ENCODE data around the gene GALC.

GALC gene

GRCh38 chr14:88005978-88006851 is 13.2 kb upstream of the GALC start:
- peak; percentile 27 to 44 for DNase-seq (ENCODE audit: low read depth in 2 of 2)

GRCh38 chr14:88005050-88005481 is 12.1 kb upstream of the GALC start, which contains the start of gene GPR65:
TSS of gene GPR65 (plus strand) at chr14:88005135. CDS start at chr14:88010848, 5,713 bp downstream.
- no peak for DNase-seq (ENCODE audit: low read depth in 2 of 2)

GRCh38 chr14:88004506-88005036 is 11.6 kb upstream of the GALC start:
- no peak for DNase-seq (ENCODE audit: low read depth in 2 of 2)

DNA sequence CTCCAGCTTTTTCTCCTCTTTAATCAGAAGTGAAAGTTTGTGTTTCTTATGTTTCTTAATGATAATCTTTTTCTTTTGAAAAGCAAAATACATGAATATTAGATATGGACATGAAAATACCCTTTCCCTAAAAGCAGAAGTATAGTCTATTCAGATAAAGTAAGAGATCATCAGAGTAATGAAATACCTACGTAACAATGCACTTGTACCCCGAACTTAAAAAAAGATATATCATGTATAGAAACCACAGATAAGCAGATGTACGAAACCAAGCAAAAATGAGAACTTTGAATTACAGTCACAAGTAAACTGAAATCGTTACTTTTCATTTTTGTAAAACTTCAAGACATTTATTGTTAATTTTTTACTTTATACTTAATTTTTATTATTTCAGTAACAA is 10.4 kb upstream of the GALC start:
- DNase-seq (ENCODE audit: low read depth in 2 of 2) = no peak

GRCh38 chr14:88002421-88003075 is 9.6 kb upstream of the GALC start:
- no peak for DNase-seq (ENCODE audit: low read depth in 2 of 2)

- DNase-seq (ENCODE audit: low read depth in 2 of 2) = no peak
Measured at GRCh38 chr14:87999277-87999676, 6.3 kb upstream of the GALC start.

DNA sequence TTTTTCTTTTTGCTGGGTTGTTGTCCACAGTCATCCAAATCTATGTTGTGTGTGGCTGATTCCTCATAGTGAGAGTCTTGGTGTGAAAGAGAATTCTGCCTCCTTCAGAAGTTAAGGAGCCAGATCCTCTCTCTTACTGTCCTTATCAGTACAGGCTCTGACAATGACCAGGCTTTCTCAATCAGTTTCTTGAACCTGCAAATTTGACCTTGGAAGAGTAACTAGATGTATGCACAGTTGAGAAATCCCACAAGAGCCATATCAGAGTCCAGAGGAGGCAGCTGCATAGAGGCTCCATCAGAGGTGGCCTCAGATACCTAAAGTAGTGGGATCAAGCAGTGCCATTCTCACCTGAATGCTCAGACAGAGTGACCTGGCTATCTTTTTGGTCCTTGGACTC is 5.5 kb upstream of the GALC start:
- no peak for DNase-seq (ENCODE audit: low read depth in 2 of 2)

GRCh38 chr14:87996291-87996592 is 3.3 kb upstream of the GALC start:
- no peak for DNase-seq (ENCODE audit: low read depth in 2 of 2)

GRCh38 chr14:87995500-87996290 is 2.7 kb upstream of the GALC start:
- DNase-seq (ENCODE audit: low read depth in 2 of 2) = no peak

- DNase-seq (ENCODE audit: low read depth in 2 of 2) = no peak
Measured at GRCh38 chr14:87994974-87995373, 2.0 kb upstream of the GALC start.

- DNase-seq (ENCODE audit: low read depth in 2 of 2) = no peak
Measured at GRCh38 chr14:87992346-87992717, 650 bp downstream of the GALC start.

DNA sequence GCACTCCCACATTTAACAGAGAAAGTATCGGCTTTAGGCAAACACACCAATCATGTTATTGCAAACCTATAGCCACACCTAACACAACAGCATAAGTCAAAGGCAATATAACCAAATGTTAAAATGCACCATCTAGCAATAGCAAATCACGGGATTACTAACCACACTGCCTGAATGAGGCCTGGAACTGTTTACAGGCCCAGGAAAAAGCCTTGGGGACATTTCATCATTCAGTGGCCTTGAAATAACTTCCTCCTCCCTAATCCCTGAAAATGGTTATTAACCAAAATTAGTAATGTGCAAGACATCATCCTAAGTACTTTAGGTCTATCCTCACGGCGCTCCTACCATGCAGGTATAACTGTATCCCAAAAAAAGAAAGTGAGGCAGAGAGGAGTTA is 2.3 kb downstream of the GALC start:
- DNase-seq (ENCODE audit: low read depth in 2 of 2) = no peak

GRCh38 chr14:87989956-87990299 is 3.1 kb downstream of the GALC start:
- no peak for DNase-seq (ENCODE audit: low read depth in 2 of 2)

DNA sequence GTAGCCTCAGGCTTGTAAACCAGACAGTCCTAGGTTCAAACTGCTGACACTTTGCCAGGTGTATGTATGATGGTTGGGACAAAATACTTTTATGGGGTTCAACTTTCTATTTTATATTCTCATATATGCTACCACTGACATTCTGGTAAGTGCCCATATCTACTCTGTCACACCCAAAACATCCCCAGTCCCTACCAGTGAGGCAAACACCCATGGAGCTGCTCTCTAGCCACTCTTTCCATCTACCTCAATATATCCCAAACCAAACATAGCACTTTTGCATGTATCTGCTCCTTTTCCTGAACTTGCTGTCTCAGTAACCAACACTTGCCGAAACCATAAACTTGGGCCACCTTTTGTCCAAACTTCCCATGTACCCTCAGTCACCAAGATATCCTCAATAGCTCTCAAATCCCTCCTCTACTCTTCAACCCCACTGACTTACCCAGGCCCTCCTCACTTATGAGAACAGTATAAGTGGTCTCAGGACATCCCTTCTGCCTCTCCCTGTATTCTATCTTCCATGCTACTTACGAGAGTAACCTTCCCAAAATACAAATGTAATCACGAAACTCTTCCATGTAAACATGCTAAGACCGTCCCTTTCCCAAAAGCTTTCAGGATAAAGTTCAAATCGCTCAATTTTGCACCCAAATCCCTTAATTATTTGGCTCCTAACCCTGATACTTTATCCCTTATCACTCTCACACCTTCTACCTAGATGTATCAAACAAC is 3.6 kb downstream of the GALC start:
- DNase-seq (ENCODE audit: low read depth in 2 of 2) = no peak

- no peak for DNase-seq (ENCODE audit: low read depth in 2 of 2)
Measured at GRCh38 chr14:87979689-87980088, 13.3 kb downstream of the GALC start.

- no peak for DNase-seq (ENCODE audit: low read depth in 2 of 2)
Measured at GRCh38 chr14:87975636-87976035, 17.3 kb downstream of the GALC start.

- DNase-seq (ENCODE audit: low read depth in 2 of 2) = no peak
Measured at GRCh38 chr14:87971010-87971409, 22.0 kb downstream of the GALC start.

GRCh38 chr14:87967496-87967895 is 25.5 kb downstream of the GALC start:
- no peak for DNase-seq (ENCODE audit: low read depth in 2 of 2)

DNA sequence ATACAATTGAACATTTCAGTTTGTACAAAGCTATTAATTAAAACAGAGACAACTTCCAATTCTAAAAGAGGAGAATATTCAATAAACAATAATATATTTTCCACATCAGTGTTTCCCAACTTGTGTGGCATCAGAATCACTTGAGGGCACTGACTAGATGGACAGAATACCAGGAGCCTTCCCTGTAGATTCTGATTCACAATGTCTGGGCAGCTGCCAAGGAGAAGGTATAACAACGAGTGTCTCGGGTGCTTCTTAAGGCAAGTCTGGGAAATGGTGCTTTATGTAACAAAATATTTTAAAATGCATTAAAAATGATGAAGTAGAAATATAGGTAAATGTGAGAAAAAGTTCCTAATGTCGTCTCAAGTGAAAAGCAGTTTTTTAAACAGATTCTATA is 26.2 kb downstream of the GALC start:
- DNase-seq (ENCODE audit: low read depth in 2 of 2) = no peak

- no peak for DNase-seq (ENCODE audit: low read depth in 2 of 2)
Measured at GRCh38 chr14:87961246-87961645, 31.7 kb downstream of the GALC start.

GRCh38 chr14:87960013-87960787 is 32.8 kb downstream of the GALC start:
- no peak for DNase-seq (ENCODE audit: low read depth in 2 of 2)

Measured in stimulated activated CD8-positive, alpha-beta memory T cell treated with anti-CD3 and anti-CD28 coated beads, Interleukin-2, amount 100 ng/mL, for 48 hours (primary cell).